IMR-90 (cell line): ENCODE results near the gene PROCA1. TPM values are rescaled to one million over a fixed set of nuclear protein-coding genes. Genes with fewer than 3 reads are reported as not detected.

Experiments
- ATAC-seq: fragments of 200-7000 bp; cut with Tn5 transposase; 2 replicates; pipeline ENCODE4 v1.9.1; 2020; ENCODE audit warnings: low read depth, mild to moderate bottlenecking, moderate library complexity
- BruUV-seq: library from RNA; stranded (reverse); fragments of 400-500 nt; replicated peaks from 2 replicates; lab custom pipeline; 2021; lab: Mats Ljungman, UMichigan
- CTCF ChIA-PET: fragments of 300-600 bp; formaldehyde crosslinking; extraction: SDS; loops from one replicate; lab custom pipeline; 2021; ENCODE audit warnings: antibody characterized with exemption; lab: Yijun Ruan, JAX
- POLR2A ChIA-PET: fragments of 300-600 bp; sonication (Branson Sonifier 250); formaldehyde crosslinking; loops from one replicate; lab custom pipeline; 2022; ENCODE audit warnings: antibody characterized with exemption; ENCODE audit not compliant: unreplicated experiment; lab: Charles Lee
- DNase-seq: peaks from one replicate; pipeline ENCODE4 v3.0.0; 2013
- H2AFZ ChIP-seq: replicated peaks from 2 replicates; pipeline ENCODE3; 2013; ENCODE audit warnings: low read length, mild to moderate bottlenecking; ENCODE audit not compliant: poor library complexity
- H2AK5ac ChIP-seq: 2 replicates; pipeline ENCODE4 v1.6.1; 2013; ENCODE audit warnings: low read depth, low read length, inconsistent platforms
- H2AK9ac ChIP-seq: replicated peaks from 2 replicates; pipeline ENCODE3; 2013; ENCODE audit warnings: mild to moderate bottlenecking, low read depth, low read length, moderate library complexity; ENCODE audit not compliant: poor library complexity
- H2BK120ac ChIP-seq: 2 replicates; pipeline ENCODE4 v1.6.1; 2013; ENCODE audit warnings: low read depth, low read length, inconsistent platforms
- H2BK15ac ChIP-seq: 3 replicates; pipeline ENCODE4 v1.6.1; 2013; ENCODE audit warnings: low read depth, low read length, inconsistent platforms
- H2BK20ac ChIP-seq: 2 replicates; pipeline ENCODE4 v1.6.1; 2013; ENCODE audit warnings: low read depth, mild to moderate bottlenecking, inconsistent platforms, low read length, moderate library complexity
- H2BK5ac ChIP-seq: 2 replicates; pipeline ENCODE4 v1.6.1; 2013; ENCODE audit warnings: mild to moderate bottlenecking, low read depth, low read length, inconsistent platforms; ENCODE audit not compliant: poor library complexity, severe bottlenecking
- H3K14ac ChIP-seq: replicated peaks from 2 replicates; pipeline ENCODE4 v1.6.1; 2013; ENCODE audit warnings: low read depth, low read length, inconsistent platforms
- H3K18ac ChIP-seq: 2 replicates; pipeline ENCODE4 v1.6.1; 2013; ENCODE audit warnings: low read depth, low read length, control low read depth
- H3K23ac ChIP-seq: 2 replicates; pipeline ENCODE4 v1.6.1; 2013; ENCODE audit warnings: low read depth, low read length, inconsistent platforms
- H3K27ac ChIP-seq: 2 replicates; pipeline ENCODE4 v1.5.1; 2013; ENCODE audit warnings: mild to moderate bottlenecking, control low read depth, low read length; ENCODE audit not compliant: insufficient read depth
- H3K27me3 ChIP-seq: 2 replicates; pipeline ENCODE4 v1.6.1; 2013; ENCODE audit warnings: low read length; ENCODE audit not compliant: control insufficient read depth, insufficient read depth
- H3K36me3 ChIP-seq: 2 replicates; pipeline ENCODE4 v1.6.1; 2013; ENCODE audit warnings: low read length, mixed read lengths; ENCODE audit not compliant: control insufficient read depth, insufficient read depth
- H3K4ac ChIP-seq: 2 replicates; pipeline ENCODE4 v1.6.1; 2013; ENCODE audit warnings: low read depth, low read length, inconsistent platforms
- H3K4me1 ChIP-seq: 2 replicates; pipeline ENCODE4 v1.6.1; 2013; ENCODE audit warnings: low read length, mixed read lengths; ENCODE audit not compliant: control insufficient read depth, insufficient read depth
- H3K4me2 ChIP-seq: 2 replicates; pipeline ENCODE4 v1.6.1; 2013; ENCODE audit warnings: low read depth, mild to moderate bottlenecking, control low read depth, low read length, moderate library complexity
- H3K4me3 ChIP-seq: 2 replicates; pipeline ENCODE4 v1.5.1; 2013; ENCODE audit warnings: low read depth, mild to moderate bottlenecking, control low read depth, low read length, moderate library complexity; ENCODE audit not compliant: insufficient read depth
- H3K56ac ChIP-seq: 2 replicates; pipeline ENCODE4 v1.6.1; 2013; ENCODE audit warnings: low read length, inconsistent platforms; ENCODE audit not compliant: insufficient read depth; ENCODE audit errors: extremely low read depth
- H3K79me1 ChIP-seq, 2 experiments: 2 replicates each; pipeline ENCODE4 v1.6.1; 2013; ENCODE audit warnings: low read length in 2 of 2, inconsistent platforms in 1 of 2, low read depth in 1 of 2
- H3K9ac ChIP-seq: 2 replicates; pipeline ENCODE4 v1.6.1; 2013; ENCODE audit warnings: low read depth, low read length, control low read depth
- H3K9me1 ChIP-seq: 2 replicates; pipeline ENCODE4 v1.6.1; 2013; ENCODE audit warnings: low read length, inconsistent platforms; ENCODE audit not compliant: insufficient read depth
- H3K9me3 ChIP-seq: 2 replicates; pipeline ENCODE4 v1.6.1; 2013; ENCODE audit warnings: low read length; ENCODE audit not compliant: control insufficient read depth, insufficient read depth
- H4K20me1 ChIP-seq: 2 replicates; pipeline ENCODE4 v1.6.1; 2013; ENCODE audit warnings: low read length, inconsistent platforms; ENCODE audit not compliant: insufficient read depth
- H4K5ac ChIP-seq: 2 replicates; pipeline ENCODE4 v1.6.1; 2013; ENCODE audit warnings: mild to moderate bottlenecking, low read depth, low read length, control low read depth
- H4K8ac ChIP-seq, 2 experiments: 2 replicates each; pipeline ENCODE4 v1.6.1; 2013; ENCODE audit warnings: low read depth in 2 of 2, low read length in 2 of 2, control low read depth in 1 of 2, inconsistent platforms in 1 of 2
- H4K91ac ChIP-seq: 2 replicates; pipeline ENCODE4 v1.6.1; 2013; ENCODE audit warnings: low read depth, low read length, inconsistent platforms; ENCODE audit not compliant: insufficient read depth
- BHLHE40 ChIP-seq: fragments of 150-350 bp; IDR thresholded peaks from 2 replicates; pipeline ENCODE4 v1.6.1; 2016; ENCODE audit warnings: mild to moderate bottlenecking, low read depth, low read length
- CEBPB ChIP-seq: IDR thresholded peaks from 2 replicates; pipeline ENCODE4 v1.6.1; 2012; ENCODE audit warnings: low read depth, low read length, improper control_type of control experiment
- CHD1 ChIP-seq: IDR thresholded peaks from 2 replicates; pipeline ENCODE4 v1.6.1; 2012; ENCODE audit warnings: low read depth, low read length, improper control_type of control experiment
- FOS ChIP-seq: fragments of 150-350 bp; IDR thresholded peaks from 2 replicates; pipeline ENCODE4 v1.6.1; 2016; ENCODE audit warnings: low read depth, low read length
- MAFK ChIP-seq: IDR thresholded peaks from 2 replicates; pipeline ENCODE4 v1.6.1; 2012; ENCODE audit warnings: low read depth, low read length, improper control_type of control experiment
- MAZ ChIP-seq: IDR thresholded peaks from 2 replicates; pipeline ENCODE4 v1.6.1; 2012; ENCODE audit warnings: low read depth, mild to moderate bottlenecking, low read length, improper control_type of control experiment, moderate library complexity, borderline replicate concordance
- MXI1 ChIP-seq: IDR thresholded peaks from 2 replicates; pipeline ENCODE4 v1.6.1; 2012; ENCODE audit warnings: low read depth, mild to moderate bottlenecking, low read length, moderate library complexity, borderline replicate concordance
- NFE2L2 ChIP-seq: fragments of 150-350 bp; IDR thresholded peaks from 2 replicates; pipeline ENCODE4 v1.6.1; 2016; ENCODE audit warnings: low read depth, mild to moderate bottlenecking, low read length
- POLR2A ChIP-seq: IDR thresholded peaks from 2 replicates; pipeline ENCODE4 v1.6.1; 2012; ENCODE audit warnings: mild to moderate bottlenecking, low read depth, low read length
- RAD21 ChIP-seq: IDR thresholded peaks from 2 replicates; pipeline ENCODE4 v1.6.1; 2012; ENCODE audit warnings: low read length, improper control_type of control experiment
- RCOR1 ChIP-seq: IDR thresholded peaks from 2 replicates; pipeline ENCODE4 v1.6.1; 2012; ENCODE audit warnings: mild to moderate bottlenecking, low read length, improper control_type of control experiment; ENCODE audit not compliant: insufficient replicate concordance
- RFX5 ChIP-seq: IDR thresholded peaks from 2 replicates; pipeline ENCODE4 v1.8.0; 2012; ENCODE audit warnings: low read depth, mild to moderate bottlenecking, low read length, moderate library complexity
- SMC3 ChIP-seq: fragments of 150-350 bp; IDR thresholded peaks from 2 replicates; pipeline ENCODE4 v1.6.1; 2016; ENCODE audit warnings: low read depth, mild to moderate bottlenecking, antibody characterized with exemption, low read length, moderate library complexity
- WGBS, 2 experiments: methylation state at CpG; one replicate each; pipeline versions ENCODE4 v1.1.5 to v1.1.7; 2013; ENCODE audit warnings: missing lambda C conversion rate in 2 of 2; ENCODE audit not compliant: insufficient read length in 1 of 2; ENCODE audit errors: extremely low coverage in 2 of 2; 5-methylcytosine and 5-hydroxymethylcytosine counted together
- dilution Hi-C: fragments of 300-500 bp; cut with HindIII; formaldehyde crosslinking; loops from one replicate; pipeline ENCODE4 v1.14.3; 2018; ENCODE audit warnings: low sequenced_read_pairs; ENCODE audit not compliant: unreplicated experiment
- in situ Hi-C: fragments of 300-500 bp; cut with MboI; formaldehyde crosslinking; loops from 3 replicates; pipeline ENCODE4 v1.14.3; 2019; ENCODE audit warnings: low sequenced_read_pairs, inconsistent platforms, mixed read lengths
- intact Hi-C: fragments of 100-400 bp; cut with micrococcal nuclease; formaldehyde crosslinking; loops from 2 replicates; pipeline ENCODE4 v1.10.0; 2022
- polyA plus RNA-seq, 3 experiments: library from polyadenylated mRNA; depleted of rRNA; stranded (reverse); fragments of >200 nt; gene quantifications; 2 replicates each; pipeline ENCODE4 v1.2.3, GENCODE V29; 2012; ENCODE audit warnings: low replicate concordance in 1 of 3
- total RNA-seq: library from RNA; depleted of rRNA; stranded (reverse); fragments of >200 nt; gene quantifications from 2 replicates; pipeline ENCODE4 v1.2.3, GENCODE V29; 2012
- TF ChIP-seq, protein P1 (sequence below): fragments of 150-350 bp; IDR thresholded peaks from 2 replicates; pipeline ENCODE4 v1.6.1; 2017; ENCODE audit warnings: mild to moderate bottlenecking, antibody characterized with exemption, low read length, low read depth
- TF ChIP-seq, protein P2 (sequence below): fragments of 150-350 bp; IDR thresholded peaks from 2 replicates; pipeline ENCODE4 v1.6.1; 2016; ENCODE audit warnings: low read depth, mild to moderate bottlenecking, low read length, moderate library complexity, borderline replicate concordance
- TF ChIP-seq, protein P3 (sequence below): conservative IDR thresholded peaks from 2 replicates; pipeline ENCODE4 v1.5.1; 2012; ENCODE audit warnings: mild to moderate bottlenecking, low read depth, low read length, improper control_type of control experiment

Gene PROCA1
- total and polyA plus RNA-seq, 2 of the 4 experiments (the other 2 are of a cell fraction) = 0.36 to 1.7 TPM

DNA sequence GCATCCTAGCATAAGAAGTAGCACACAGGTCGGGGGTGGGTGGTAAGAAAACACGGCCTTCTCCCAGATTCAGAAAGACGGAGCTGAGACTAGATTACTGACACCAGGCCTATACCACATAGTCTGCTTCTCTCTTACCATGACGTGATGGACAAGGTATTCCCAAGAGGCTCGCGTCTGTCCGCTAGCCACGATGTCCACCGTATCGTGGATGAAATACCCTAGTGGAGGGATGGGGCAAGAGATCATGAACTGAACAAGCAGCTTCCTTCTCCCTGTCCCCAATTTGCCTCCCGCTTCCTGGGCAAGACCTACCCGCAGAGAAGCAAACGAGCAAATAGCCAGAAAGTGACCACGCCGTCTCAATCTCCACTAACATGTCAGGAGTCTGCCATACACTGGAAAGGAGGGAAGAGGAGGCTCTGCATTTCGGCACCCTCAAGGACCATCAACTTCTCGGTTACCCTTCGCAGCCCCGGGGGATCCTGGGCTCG is 13.5 kb upstream of the PROCA1 start:
- peak overlapping the region; percentile 96 for H2AK9ac ChIP-seq
- peak overlapping the region; percentile 3; the same call in 1 of the 2 replicates for H4K5ac ChIP-seq
- peak overlapping the region; percentile 68 for H3K9ac ChIP-seq
- peak; percentile 65 for DNase-seq
- ChIA-PET POLR2A (interaction anchor here (1.3 kb wide), 1 partner anchor 14 kb away, joined by 3 read pairs; no protein-coding TSS in a partner anchor), CTCF (interaction anchor here (0.7 kb wide), 1 partner anchor 313 kb away, joined by 3 read pairs; no protein-coding TSS in a partner anchor)
- no CpG with 5 or more reads among the region's 20 CpGs for WGBS, 2 experiments
- H3K4me2 ChIP-seq = peak overlapping the region; percentile 98
- H3K23ac ChIP-seq = peak overlapping the region; percentile 70
- in situ Hi-C loops = no loop called here
- no peak overlapping the region for H2BK15ac ChIP-seq
- H4K20me1 ChIP-seq = peaks cover 42% of the 10 kb centered on the region
- peak overlapping the region; percentile 10 to 59; a peak in 2 of 4 replicates for H4K8ac ChIP-seq
- H3K79me1 ChIP-seq = peaks cover 10 to 50% of the 10 kb centered on the region in 2 experiments; a peak in 3 of 4 replicates
- no peak overlapping the region; the same call in 1 of the 2 replicates for H3K18ac ChIP-seq
- H3K4me1 ChIP-seq = peaks cover 12% of the 10 kb centered on the region
- H3K4me3 ChIP-seq = peak overlapping the region; percentile 72
- peak overlapping the region; percentile 23 for H3K56ac ChIP-seq
- H3K36me3 ChIP-seq = peaks cover 36% of the 10 kb centered on the region
- H3K4ac ChIP-seq = peak overlapping the region; percentile 88
- no peaks in the 10 kb centered on the region for H3K9me3 ChIP-seq
- peak overlapping the region; percentile 46 for H2AK5ac ChIP-seq
- H2BK20ac ChIP-seq = no peak overlapping the region
- peak overlapping the region; percentile 91 for H2AFZ ChIP-seq
- intact Hi-C loops = no loop called here
- no peaks in the 10 kb centered on the region for H3K9me1 ChIP-seq
- H3K14ac ChIP-seq = peak overlapping the region; percentile 80
- ATAC-seq = no peak
- H2BK120ac ChIP-seq = no peak overlapping the region
- H3K27me3 ChIP-seq = no peaks in the 10 kb centered on the region
- peak overlapping the region; percentile 64 for H4K91ac ChIP-seq
- H2BK5ac ChIP-seq = peak overlapping the region; percentile 27
- no TSS peak for BruUV-seq
- peak overlapping the region; percentile 74 for H3K27ac ChIP-seq
- dilution Hi-C loops = no loop called here
- TF ChIP-seq, protein P1, sequence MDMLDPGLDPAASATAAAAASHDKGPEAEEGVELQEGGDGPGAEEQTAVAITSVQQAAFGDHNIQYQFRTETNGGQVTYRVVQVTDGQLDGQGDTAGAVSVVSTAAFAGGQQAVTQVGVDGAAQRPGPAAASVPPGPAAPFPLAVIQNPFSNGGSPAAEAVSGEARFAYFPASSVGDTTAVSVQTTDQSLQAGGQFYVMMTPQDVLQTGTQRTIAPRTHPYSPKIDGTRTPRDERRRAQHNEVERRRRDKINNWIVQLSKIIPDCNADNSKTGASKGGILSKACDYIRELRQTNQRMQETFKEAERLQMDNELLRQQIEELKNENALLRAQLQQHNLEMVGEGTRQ = no peak
- no peak for TF ChIP-seq RAD21
- no peak for TF ChIP-seq MAZ
- TF ChIP-seq CHD1 = no peak
- TF ChIP-seq RFX5 = no peak
- no peak for TF ChIP-seq BHLHE40
- TF ChIP-seq NFE2L2 = no peak
- TF ChIP-seq RCOR1 = no peak
- TF ChIP-seq SMC3 = no peak
- TF ChIP-seq CEBPB = no peak
- TF ChIP-seq FOS = no peak
- TF ChIP-seq, protein P2, sequence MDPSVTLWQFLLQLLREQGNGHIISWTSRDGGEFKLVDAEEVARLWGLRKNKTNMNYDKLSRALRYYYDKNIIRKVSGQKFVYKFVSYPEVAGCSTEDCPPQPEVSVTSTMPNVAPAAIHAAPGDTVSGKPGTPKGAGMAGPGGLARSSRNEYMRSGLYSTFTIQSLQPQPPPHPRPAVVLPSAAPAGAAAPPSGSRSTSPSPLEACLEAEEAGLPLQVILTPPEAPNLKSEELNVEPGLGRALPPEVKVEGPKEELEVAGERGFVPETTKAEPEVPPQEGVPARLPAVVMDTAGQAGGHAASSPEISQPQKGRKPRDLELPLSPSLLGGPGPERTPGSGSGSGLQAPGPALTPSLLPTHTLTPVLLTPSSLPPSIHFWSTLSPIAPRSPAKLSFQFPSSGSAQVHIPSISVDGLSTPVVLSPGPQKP = no peak
- TF ChIP-seq, protein P3, sequence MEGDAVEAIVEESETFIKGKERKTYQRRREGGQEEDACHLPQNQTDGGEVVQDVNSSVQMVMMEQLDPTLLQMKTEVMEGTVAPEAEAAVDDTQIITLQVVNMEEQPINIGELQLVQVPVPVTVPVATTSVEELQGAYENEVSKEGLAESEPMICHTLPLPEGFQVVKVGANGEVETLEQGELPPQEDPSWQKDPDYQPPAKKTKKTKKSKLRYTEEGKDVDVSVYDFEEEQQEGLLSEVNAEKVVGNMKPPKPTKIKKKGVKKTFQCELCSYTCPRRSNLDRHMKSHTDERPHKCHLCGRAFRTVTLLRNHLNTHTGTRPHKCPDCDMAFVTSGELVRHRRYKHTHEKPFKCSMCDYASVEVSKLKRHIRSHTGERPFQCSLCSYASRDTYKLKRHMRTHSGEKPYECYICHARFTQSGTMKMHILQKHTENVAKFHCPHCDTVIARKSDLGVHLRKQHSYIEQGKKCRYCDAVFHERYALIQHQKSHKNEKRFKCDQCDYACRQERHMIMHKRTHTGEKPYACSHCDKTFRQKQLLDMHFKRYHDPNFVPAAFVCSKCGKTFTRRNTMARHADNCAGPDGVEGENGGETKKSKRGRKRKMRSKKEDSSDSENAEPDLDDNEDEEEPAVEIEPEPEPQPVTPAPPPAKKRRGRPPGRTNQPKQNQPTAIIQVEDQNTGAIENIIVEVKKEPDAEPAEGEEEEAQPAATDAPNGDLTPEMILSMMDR = no peak
- no peak for TF ChIP-seq MAFK
- no peak for TF ChIP-seq MXI1
- no peak for TF ChIP-seq POLR2A
